Thymus (tissue), 11 donors: Measurements from ENCODE around the gene REN. TPM values are rescaled to one million over a fixed set of nuclear protein-coding genes. Genes with fewer than 3 reads are reported as not detected.

Experiments used
- DNase-seq, 9 donors: peaks; one replicate each; pipeline ENCODE4 v3.0.0-alpha.2; 2013; ENCODE audit warnings: low spot score in 9 of 9, low read depth in 6 of 9, missing footprints in 1 of 9
- H3K27ac ChIP-seq, 2 donors: one replicate each; pipeline ENCODE4 v1.5.1; 2013; ENCODE audit warnings: control low read depth in 1 of 2, low read depth in 1 of 2, low read length in 1 of 2, mild to moderate bottlenecking in 1 of 2, moderate library complexity in 1 of 2
- H3K27me3 ChIP-seq, 2 donors: one replicate each; pipeline ENCODE4 v1.5.1; 2013; ENCODE audit warnings: low read length in 1 of 2; ENCODE audit not compliant: control insufficient read depth in 2 of 2, insufficient read depth in 1 of 2
- H3K36me3 ChIP-seq, 2 donors: one replicate each; pipeline ENCODE4 v1.5.1; 2013; ENCODE audit warnings: low read length in 1 of 2, mild to moderate bottlenecking in 1 of 2, moderate library complexity in 1 of 2; ENCODE audit not compliant: control insufficient read depth in 2 of 2, insufficient read depth in 2 of 2
- H3K4me1 ChIP-seq, 2 donors: one replicate each; pipeline ENCODE4 v1.5.1; 2013; ENCODE audit warnings: low read length in 2 of 2; ENCODE audit not compliant: control insufficient read depth in 2 of 2, insufficient read depth in 2 of 2
- H3K4me3 ChIP-seq, 2 donors: one replicate each; pipeline ENCODE4 v1.5.1; 2013; ENCODE audit warnings: low read length in 2 of 2, control low read depth in 1 of 2, mild to moderate bottlenecking in 1 of 2
- H3K9me3 ChIP-seq, 2 donors: one replicate each; pipeline ENCODE4 v1.5.1; 2013; ENCODE audit warnings: low read length in 1 of 2, mild to moderate bottlenecking in 1 of 2; ENCODE audit not compliant: control insufficient read depth in 2 of 2, insufficient read depth in 1 of 2
- WGBS: extraction: QIAGEN DNeasy Blood & Tissue Kit; methylation state at CpG from one replicate; pipeline ENCODE4 v1.1.7; 2013; 5-methylcytosine and 5-hydroxymethylcytosine counted together
- polyA plus RNA-seq: library from polyadenylated mRNA; stranded (reverse); fragments of 200-250 nt; gene quantifications from one replicate; pipeline ENCODE4 v1.2.3, GENCODE V29; 2013
- total RNA-seq: library from RNA; stranded (reverse); fragments of 120-200 nt; gene quantifications from one replicate; pipeline ENCODE4 v1.2.4, GENCODE V29; 2013
- donor health status: healthy.

Gene REN
- total and polyA plus RNA-seq, 2 donors = 0.66 to 1.9 TPM

DNA sequence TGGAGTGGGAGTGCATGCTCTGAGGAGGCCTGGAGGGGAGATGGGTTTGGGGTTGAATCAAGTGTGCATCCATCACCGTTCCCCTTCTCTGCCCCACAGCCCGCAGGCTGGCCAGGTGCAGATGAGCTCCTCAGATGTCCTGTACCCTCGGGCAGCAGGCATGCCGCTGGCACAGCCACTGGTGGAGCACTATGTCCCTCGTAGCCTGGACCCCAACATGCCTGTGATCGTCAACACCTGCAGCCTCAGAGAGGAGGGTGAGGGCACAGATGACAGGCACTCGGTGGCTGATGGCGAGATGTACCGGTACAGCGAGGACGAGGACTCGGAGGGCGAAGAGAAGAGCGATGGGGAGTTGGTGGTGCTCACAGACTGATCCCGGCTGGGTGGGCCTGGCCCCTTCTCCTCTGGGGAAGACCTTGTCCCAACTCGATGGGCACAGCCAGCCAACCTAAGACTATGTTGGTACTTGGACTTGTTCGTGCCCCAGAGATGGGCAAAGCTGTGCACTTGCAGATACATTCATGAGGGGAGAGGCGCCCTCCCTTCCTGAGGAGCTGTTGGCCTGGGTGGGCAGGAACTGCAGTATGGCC lies 40.3 kb downstream of the REN start:
- Histone ChIP-seq H3K4me3 (no peak overlapping the region), H3K9me3 (no peaks in the 10 kb centered on the region), H3K27me3 (peaks cover 0 to 9% of the 10 kb centered on the region in 2 donors), H3K4me1 (peaks cover 0 to 6% of the 10 kb centered on the region in 2 donors), H3K27ac (no peak overlapping the region), H3K36me3 (no peaks in the 10 kb centered on the region)
- 95% methylated on average over 18 of the region's 18 CpGs for WGBS
- DNase-seq = no peak

DNA sequence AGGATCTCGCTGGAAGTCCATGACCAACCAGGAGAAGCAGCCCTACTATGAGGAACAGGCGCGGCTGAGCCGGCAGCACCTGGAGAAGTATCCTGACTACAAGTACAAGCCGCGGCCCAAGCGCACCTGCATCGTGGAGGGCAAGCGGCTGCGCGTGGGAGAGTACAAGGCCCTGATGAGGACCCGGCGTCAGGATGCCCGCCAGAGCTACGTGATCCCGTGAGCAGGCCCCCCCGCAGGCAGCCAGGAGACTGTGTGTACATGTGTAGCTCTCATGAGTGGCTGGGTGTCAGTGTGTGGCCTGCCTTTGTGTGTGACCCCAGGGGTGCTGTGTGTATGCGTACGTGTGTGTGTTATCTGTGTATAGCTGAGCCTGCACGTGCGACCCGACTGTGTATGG lies 41.5 kb downstream of the REN start:
- no peak for DNase-seq
- H3K27ac ChIP-seq = no peak overlapping the region
- no peaks in the 10 kb centered on the region for H3K36me3 ChIP-seq
- H3K4me3 ChIP-seq = no peak overlapping the region
- H3K9me3 ChIP-seq = no peaks in the 10 kb centered on the region
- 96% methylated on average over 22 of the region's 22 CpGs for WGBS
- peaks cover 0 to 6% of the 10 kb centered on the region in 2 donors for H3K4me1 ChIP-seq
- peaks cover 0 to 5% of the 10 kb centered on the region in 2 donors for H3K27me3 ChIP-seq

DNA sequence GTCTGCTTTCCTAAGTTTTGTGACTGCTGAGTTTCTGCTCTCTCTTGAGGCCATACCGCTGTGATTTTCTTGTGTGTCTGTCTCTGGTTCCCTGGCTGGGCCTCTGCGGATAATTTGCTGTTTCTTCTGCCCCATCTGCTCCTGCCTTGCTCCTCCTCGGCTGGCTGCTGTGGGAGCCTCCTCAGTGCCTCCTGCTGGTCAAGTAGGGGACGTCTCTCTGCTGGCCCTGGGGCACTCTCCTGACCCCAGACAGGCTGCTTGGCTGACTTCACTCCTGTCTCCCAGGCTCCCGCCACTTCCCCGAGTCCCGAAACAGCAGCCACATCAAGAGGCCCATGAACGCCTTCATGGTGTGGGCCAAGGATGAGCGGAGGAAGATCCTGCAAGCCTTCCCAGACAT lies 42.8 kb downstream of the REN start:
- Histone ChIP-seq H3K27me3 (no peaks in the 10 kb centered on the region), H3K4me1 (no peaks in the 10 kb centered on the region), H3K9me3 (no peaks in the 10 kb centered on the region), H3K4me3 (no peak overlapping the region), H3K27ac (no peak overlapping the region), H3K36me3 (no peaks in the 10 kb centered on the region)
- 88% methylated on average over 9 of the region's 9 CpGs for WGBS
- DNase-seq = no peak

DNA sequence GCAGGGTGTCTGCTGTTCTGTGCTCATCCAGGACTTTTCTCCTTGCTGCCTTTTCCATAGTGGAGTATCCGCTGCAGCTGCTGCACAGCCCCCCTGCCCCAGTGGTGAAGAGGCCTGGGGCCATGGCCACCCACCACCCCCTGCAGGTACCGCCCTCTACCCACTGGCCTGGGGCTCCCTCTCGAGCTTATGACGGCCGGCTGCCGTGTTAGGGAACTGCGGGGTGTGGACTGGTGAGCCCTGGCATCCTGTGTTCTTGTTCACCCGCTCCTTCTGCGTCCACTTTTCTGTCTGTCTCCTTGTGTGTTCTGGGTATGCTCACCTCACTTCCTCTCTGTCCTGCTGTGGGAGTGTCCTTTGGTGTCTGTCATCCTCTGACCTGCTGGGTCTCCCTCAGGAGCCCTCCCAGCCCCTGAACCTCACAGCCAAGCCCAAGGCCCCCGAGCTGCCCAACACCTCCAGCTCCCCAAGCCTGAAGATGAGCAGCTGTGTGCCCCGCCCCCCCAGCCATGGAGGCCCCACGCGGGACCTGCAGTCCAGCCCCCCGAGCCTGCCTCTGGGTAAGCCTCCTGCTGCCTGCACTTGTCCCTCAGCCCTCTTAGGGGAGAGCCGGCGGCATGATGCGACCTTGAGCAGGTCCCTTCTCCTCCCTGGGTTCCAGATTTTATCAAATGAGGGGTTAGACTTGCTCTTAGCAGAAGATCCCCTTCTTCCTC lies 44.1 kb downstream of the REN start:
- Histone ChIP-seq H3K27ac (no peak overlapping the region), H3K9me3 (no peaks in the 10 kb centered on the region), H3K4me1 (no peaks in the 10 kb centered on the region), H3K4me3 (no peak overlapping the region), H3K36me3 (no peaks in the 10 kb centered on the region), H3K27me3 (no peaks in the 10 kb centered on the region)
- DNase-seq = no peak
- 91% methylated on average over 17 of the region's 17 CpGs for WGBS

DNA sequence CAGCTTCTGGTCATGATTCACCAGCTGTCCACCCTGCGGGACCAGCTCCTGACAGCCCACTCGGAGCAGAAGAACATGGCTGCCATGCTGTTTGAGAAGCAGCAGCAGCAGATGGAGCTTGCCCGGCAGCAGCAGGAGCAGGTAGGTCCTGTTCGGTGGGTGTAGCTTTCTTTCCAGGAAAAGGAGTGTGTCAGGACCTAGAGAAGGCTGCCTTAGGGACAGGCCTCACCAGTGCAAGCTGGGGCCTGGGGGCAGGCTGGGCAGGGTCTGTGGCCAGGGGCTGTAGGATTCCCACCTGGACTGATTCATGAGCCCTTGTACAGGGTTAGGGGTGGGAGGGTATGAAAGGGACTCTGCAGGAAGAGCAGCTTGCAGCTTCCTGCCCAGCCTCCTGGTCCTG lies 49.6 kb downstream of the REN start:
- H3K27ac ChIP-seq = no peak overlapping the region
- WGBS = 96% methylated on average over 4 of the region's 4 CpGs
- no peaks in the 10 kb centered on the region for H3K27me3 ChIP-seq
- H3K9me3 ChIP-seq = no peaks in the 10 kb centered on the region
- no peak for DNase-seq
- H3K4me1 ChIP-seq = no peaks in the 10 kb centered on the region
- H3K36me3 ChIP-seq = no peaks in the 10 kb centered on the region
- no peak overlapping the region for H3K4me3 ChIP-seq

DNA sequence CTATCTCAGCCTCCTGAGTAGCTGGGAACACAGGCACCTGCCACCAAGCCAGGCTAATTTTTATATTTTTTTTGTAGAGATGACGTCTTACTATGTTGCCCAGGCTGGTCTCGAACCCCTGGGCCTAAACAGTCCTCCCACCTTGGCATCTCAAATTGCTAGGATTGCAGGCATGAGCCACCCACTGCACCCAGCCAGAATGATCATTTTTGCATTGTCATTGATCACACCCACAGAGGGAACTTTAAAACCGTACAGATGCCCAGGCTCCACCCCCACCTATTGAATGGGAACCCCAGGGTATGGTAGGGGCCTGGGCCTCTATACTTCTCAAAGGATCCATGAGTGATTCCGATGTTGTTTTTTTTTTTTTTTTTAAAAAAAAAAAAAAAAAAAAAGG lies 51.0 kb downstream of the REN start:
- no peaks in the 10 kb centered on the region for H3K4me1 ChIP-seq
- 78% methylated on average over 4 of the region's 4 CpGs for WGBS
- H3K36me3 ChIP-seq = no peaks in the 10 kb centered on the region
- H3K27me3 ChIP-seq = no peaks in the 10 kb centered on the region
- no peak overlapping the region for H3K4me3 ChIP-seq
- H3K9me3 ChIP-seq = no peaks in the 10 kb centered on the region
- no peak for DNase-seq
- no peak overlapping the region for H3K27ac ChIP-seq

DNA sequence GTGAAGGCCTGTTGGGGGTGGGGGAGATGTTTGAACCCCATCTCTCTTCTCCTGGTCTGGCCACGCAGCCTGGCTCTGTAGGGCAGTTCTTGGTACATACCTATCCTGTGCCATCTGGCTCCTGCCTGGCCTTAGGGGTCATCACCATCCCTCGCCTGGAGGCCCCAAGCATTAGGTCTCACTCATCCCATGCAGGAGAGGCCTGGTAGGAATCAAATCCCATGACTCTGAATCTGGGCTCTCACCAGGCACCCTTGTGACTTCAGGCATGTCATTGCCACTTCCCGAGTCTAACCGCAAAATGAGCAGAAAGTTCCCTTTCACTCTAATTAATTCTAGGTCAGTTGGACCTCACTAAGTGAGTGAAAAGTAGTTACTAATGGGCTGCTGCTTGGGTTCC lies 51.5 kb downstream of the REN start:
- no peak overlapping the region for H3K27ac ChIP-seq
- H3K27me3 ChIP-seq = no peaks in the 10 kb centered on the region
- DNase-seq = no peak
- 90% methylated on average over 4 of the region's 4 CpGs for WGBS
- H3K36me3 ChIP-seq = no peaks in the 10 kb centered on the region
- no peak overlapping the region for H3K4me3 ChIP-seq
- no peaks in the 10 kb centered on the region for H3K4me1 ChIP-seq
- no peaks in the 10 kb centered on the region for H3K9me3 ChIP-seq

DNA sequence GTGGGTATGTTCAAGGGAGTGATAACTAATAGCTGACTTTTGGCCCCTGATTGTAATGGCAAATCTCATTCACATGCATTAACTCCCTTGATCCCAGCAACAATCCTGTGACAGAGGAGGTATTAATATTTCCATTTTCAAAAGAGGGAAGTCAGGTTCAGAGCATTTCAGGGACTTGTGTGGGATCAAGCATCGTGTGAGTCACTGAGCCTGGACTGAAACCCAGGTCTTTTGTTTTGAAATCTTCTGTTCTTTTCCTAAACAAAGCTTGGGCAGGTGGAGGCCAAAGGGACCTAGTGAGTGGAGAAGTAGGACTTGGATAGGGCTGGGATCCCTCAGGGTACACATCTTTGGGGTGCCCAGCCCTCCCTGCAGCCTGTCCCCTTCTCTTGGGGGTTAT lies 52.2 kb downstream of the REN start:
- no peaks in the 10 kb centered on the region for H3K9me3 ChIP-seq
- no peaks in the 10 kb centered on the region for H3K27me3 ChIP-seq
- no peak overlapping the region for H3K4me3 ChIP-seq
- no peaks in the 10 kb centered on the region for H3K4me1 ChIP-seq
- H3K36me3 ChIP-seq = no peaks in the 10 kb centered on the region
- H3K27ac ChIP-seq = no peak overlapping the region
- DNase-seq = no peak
- WGBS = 92% methylated on average over 1 of the region's 1 CpG

DNA sequence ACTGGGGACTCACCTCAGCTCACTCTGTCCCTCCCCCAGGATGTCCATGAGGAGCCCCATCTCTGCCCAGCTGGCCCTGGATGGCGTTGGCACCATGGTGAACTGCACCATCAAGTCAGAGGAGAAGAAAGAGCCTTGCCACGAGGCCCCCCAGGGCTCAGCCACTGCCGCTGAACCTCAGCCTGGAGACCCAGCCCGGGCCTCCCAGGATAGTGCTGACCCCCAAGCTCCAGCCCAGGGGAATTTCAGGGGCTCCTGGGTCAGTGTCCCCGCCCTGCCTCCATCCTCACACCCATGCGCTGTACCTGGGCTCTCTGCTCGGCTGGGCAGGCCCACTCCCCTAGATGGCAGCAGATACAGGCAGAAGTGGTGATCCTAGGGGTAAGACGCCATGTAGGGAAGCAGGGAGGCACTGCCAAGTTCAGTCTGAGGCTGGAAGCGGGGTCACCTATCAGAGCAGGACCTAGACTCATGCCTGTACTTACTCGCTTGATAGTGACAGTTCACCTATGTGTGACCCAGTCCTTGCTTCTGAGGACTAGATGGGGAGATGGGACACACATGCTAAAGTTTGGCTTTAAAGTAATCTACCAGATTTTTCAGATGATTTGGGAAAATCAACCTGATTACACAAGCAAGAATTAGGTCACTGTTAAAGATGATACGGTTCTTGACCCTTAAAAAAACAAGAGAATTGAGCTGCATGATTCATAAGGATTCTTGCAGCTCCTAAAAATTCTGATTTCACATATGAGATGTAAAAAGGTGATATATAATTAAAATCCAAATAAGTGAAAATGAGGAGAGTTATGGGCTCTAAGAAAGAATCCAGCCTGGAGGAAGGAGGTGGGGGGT lies 53.0 kb downstream of the REN start:
- Histone ChIP-seq H3K4me3 (no peak overlapping the region), H3K4me1 (no peaks in the 10 kb centered on the region), H3K27ac (no peak overlapping the region), H3K36me3 (no peaks in the 10 kb centered on the region), H3K27me3 (no peaks in the 10 kb centered on the region), H3K9me3 (no peaks in the 10 kb centered on the region)
- WGBS = 91% methylated on average over 11 of the region's 11 CpGs
- DNase-seq = no peak
